HCT116 (cell line): Measurements from ENCODE around the gene ERFE. TPM values are rescaled to one million over a fixed set of nuclear protein-coding genes. Genes with fewer than 3 reads are reported as not detected.

Experiments
- ATAC-seq: fragments of 200-7000 bp; cut with Tn5 transposase; 2 replicates; pipeline ENCODE4 v1.9.1; 2020; ENCODE audit warnings: mild to moderate bottlenecking, moderate library complexity
- BruUV-seq: library from RNA; stranded (reverse); fragments of 400-500 nt; replicated peaks from 2 replicates; lab custom pipeline; 2021; lab: Mats Ljungman, UMichigan
- CTCF ChIA-PET: fragments of 300-600 bp; sonication (Branson Sonifier 250); formaldehyde crosslinking; loops from one replicate; lab custom pipeline; 2021; ENCODE audit warnings: antibody characterized with exemption; lab: Charles Lee
- POLR2A ChIA-PET: fragments of 300-600, 350-600 bp; sonication (Branson Sonifier 250); formaldehyde crosslinking; loops from one replicate; lab custom pipeline; 2021; ENCODE audit warnings: antibody characterized with exemption; lab: Charles Lee
- RAD21 ChIA-PET, 2 experiments: fragments of 300-600 bp; sonication (Branson Sonifier 250); formaldehyde crosslinking; loops; one replicate each; lab custom pipeline; 2023; ENCODE audit warnings: low total read pairs in 2 of 2; ENCODE audit not compliant: uncharacterized antibody in 2 of 2, unreplicated experiment in 2 of 2, low non-redundant PET in 1 of 2; lab: Charles Lee
- DNase-seq: peaks from one replicate; pipeline ENCODE4 v3.0.0-alpha.2; 2010; ENCODE audit warnings: low read depth, low spot score
- H2AFZ ChIP-seq: fragments of 200-600 bp; shearing (Covaris generic), sonication (generic); 2 replicates; pipeline ENCODE4 v1.6.1; 2017; ENCODE audit warnings: low read depth, mixed run types, mixed read lengths, antibody characterized with exemption, low read length; ENCODE audit not compliant: poor library complexity, severe bottlenecking
- H3K27ac ChIP-seq: 2 replicates; pipeline ENCODE4 v1.5.1; 2012; ENCODE audit warnings: low read depth, low read length
- H3K27me3 ChIP-seq: fragments of 200-600 bp; sonication (generic); 2 replicates; pipeline ENCODE4 v1.6.1; 2016; ENCODE audit warnings: mixed run types, low read length, mixed read lengths; ENCODE audit not compliant: insufficient read depth
- H3K36me3 ChIP-seq, 2 experiments: fragments of 200-500 bp in 1 of 2; fragments of 200-600 bp in 1 of 2; sonication (Bioruptor generic) in 1 of 2; sonication (generic) in 1 of 2; 2 replicates each; pipeline versions ENCODE4 v1.5.1 to v1.6.1; 2014 to 2016; ENCODE audit warnings: low read length in 2 of 2, inconsistent platforms in 1 of 2, mixed read lengths in 1 of 2, mixed run types in 1 of 2; ENCODE audit not compliant: insufficient read depth in 2 of 2, control insufficient read depth in 1 of 2
- H3K4me1 ChIP-seq, 2 experiments: fragments of 200-600 bp in 1 of 2; sonication (generic) in 1 of 2; 2 replicates each; pipeline versions ENCODE4 v1.5.1 to v1.6.1; 2012 to 2017; ENCODE audit warnings: low read length in 2 of 2, inconsistent platforms in 1 of 2, mild to moderate bottlenecking in 1 of 2, mixed read lengths in 1 of 2, mixed run types in 1 of 2, moderate library complexity in 1 of 2; ENCODE audit not compliant: insufficient read depth in 2 of 2, control insufficient read depth in 1 of 2
- H3K4me2 ChIP-seq: fragments of 200-600 bp; sonication (generic); 2 replicates; pipeline ENCODE4 v1.6.1; 2017; ENCODE audit warnings: mixed run types, low read length, mixed read lengths
- H3K4me3 ChIP-seq, 2 experiments: fragments of 200-600 bp in 1 of 2; sonication (generic) in 1 of 2; replicated peaks in 1 of 2; 2 replicates each; pipeline ENCODE4 v1.5.1; 2011 to 2016; ENCODE audit warnings: low read length in 2 of 2, control low read depth in 1 of 2, low read depth in 1 of 2, mild to moderate bottlenecking in 1 of 2, mixed read lengths in 1 of 2, mixed run types in 1 of 2
- H3K79me2 ChIP-seq: fragments of 200-600 bp; sonication (generic); 2 replicates; pipeline ENCODE4 v1.6.1; 2017; ENCODE audit warnings: mild to moderate bottlenecking, mixed run types, low read length, moderate library complexity, mixed read lengths; ENCODE audit not compliant: insufficient read depth
- H3K9ac ChIP-seq: fragments of 200-600 bp; sonication (generic); 2 replicates; pipeline ENCODE4 v1.6.1; 2016; ENCODE audit warnings: low read length, mixed read lengths
- H3K9me2 ChIP-seq: fragments of 200-600 bp; sonication (generic), shearing (Covaris generic); 2 replicates; pipeline ENCODE4 v1.6.1; 2017; ENCODE audit warnings: mixed run types, mild to moderate bottlenecking, moderate library complexity; ENCODE audit not compliant: insufficient read depth
- H3K9me3 ChIP-seq, 2 experiments: fragments of 200-500 bp in 1 of 2; fragments of 200-600 bp in 1 of 2; sonication (Bioruptor generic) in 1 of 2; sonication (generic) in 1 of 2; 2 replicates each; pipeline ENCODE4 v1.6.1; 2014 to 2017; ENCODE audit warnings: low read length in 2 of 2, mixed read lengths in 2 of 2, inconsistent platforms in 1 of 2, low read depth in 1 of 2, mild to moderate bottlenecking in 1 of 2, mixed run types in 1 of 2, moderate library complexity in 1 of 2; ENCODE audit not compliant: control insufficient read depth in 1 of 2, insufficient read depth in 1 of 2
- H4K20me1 ChIP-seq: fragments of 200-600 bp; sonication (generic), shearing (Covaris generic); 2 replicates; pipeline ENCODE4 v1.6.1; 2017; ENCODE audit warnings: mixed run types, mild to moderate bottlenecking, moderate library complexity; ENCODE audit not compliant: insufficient read depth
- CTCF ChIP-seq, 3 experiments: fragments of 200-600 bp in 1 of 3; sonication (generic) in 1 of 3; IDR thresholded peaks in 2 of 3; conservative IDR thresholded peaks in 1 of 3; 2 replicates each; pipeline ENCODE4 v1.5.1; 2012 to 2017; ENCODE audit warnings: low read depth in 2 of 3, low read length in 2 of 3, antibody characterized with exemption in 1 of 3, borderline replicate concordance in 1 of 3, control low read depth in 1 of 3, mild to moderate bottlenecking in 1 of 3, mixed read lengths in 1 of 3, mixed run types in 1 of 3, moderate library complexity in 1 of 3; ENCODE audit not compliant: insufficient read depth in 1 of 3
- EGR1 ChIP-seq: IDR thresholded peaks from 2 replicates; pipeline ENCODE4 v1.6.1; 2012; ENCODE audit warnings: low read depth
- ELF1 ChIP-seq: IDR thresholded peaks from 2 replicates; pipeline ENCODE4 v1.6.1; 2012; ENCODE audit warnings: low read depth, borderline replicate concordance
- EZH2phosphoT487 ChIP-seq: fragments of 200-600 bp; IDR thresholded peaks from 2 replicates; pipeline ENCODE4 v1.6.1; 2018; ENCODE audit warnings: antibody characterized with exemption, borderline replicate concordance
- FOSL1 ChIP-seq: IDR thresholded peaks from 2 replicates; pipeline ENCODE4 v1.6.1; 2012; ENCODE audit warnings: low read depth
- JUND ChIP-seq: IDR thresholded peaks from 2 replicates; pipeline ENCODE4 v1.6.1; 2012
- POLR2A ChIP-seq: IDR thresholded peaks from 2 replicates; pipeline ENCODE4 v1.7.0; 2011; ENCODE audit warnings: borderline replicate concordance; ENCODE audit not compliant: insufficient read depth, insufficient read length; ENCODE audit errors: extremely low read depth
- POLR2AphosphoS5 ChIP-seq: IDR thresholded peaks from 2 replicates; pipeline ENCODE4 v1.6.1; 2011; ENCODE audit warnings: mild to moderate bottlenecking, low read depth, low read length, moderate library complexity
- REST ChIP-seq: IDR thresholded peaks from 2 replicates; pipeline ENCODE4 v1.6.1; 2012; ENCODE audit warnings: low read depth
- YY1 ChIP-seq: IDR thresholded peaks from 2 replicates; pipeline ENCODE4 v1.6.1; 2011; ENCODE audit warnings: low read length, low read depth, moderate library complexity, mild to moderate bottlenecking; ENCODE audit not compliant: insufficient replicate concordance; ENCODE audit errors: extremely low read depth
- ZFX ChIP-seq: fragments of 450-650 bp; IDR thresholded peaks from 2 replicates; pipeline ENCODE4 v1.6.1; 2017
- intact Hi-C: fragments of 100-400 bp; cut with micrococcal nuclease; formaldehyde crosslinking; loops from 2 replicates; pipeline ENCODE4 v1.10.0; 2022
- total RNA-seq: library from RNA; stranded (reverse); gene quantifications from one replicate; pipeline ENCODE4 v1.2.1, GENCODE V29; 2021; ENCODE audit not compliant: unreplicated experiment

Gene ERFE
- total RNA-seq, 1 experiment from 2014 or later, result 17.3 TPM

GRCh38 chr2:238163481-238164198 is 4.9 kb downstream of the ERFE start (continued):
- TF ChIP-seq CTCF (IDR thresholded peaks at IDR 0.05 in 2 of 3, conservative IDR thresholded peaks at IDR 0.05 in 1 of 3; ENCODE audit: borderline replicate concordance in 1 of 3, insufficient read depth in 1 of 3, low read depth in 2 of 3, low read length in 2 of 3), result no peak
- TF ChIP-seq ELF1, result no peak
- TF ChIP-seq YY1, result no peak
- TF ChIP-seq EZH2phosphoT487, result no peak
- TF ChIP-seq EGR1, result no peak
- no peak for TF ChIP-seq JUND
- TF ChIP-seq, all 23 proteins: peak for 0

- no TSS peak for BruUV-seq
- Histone ChIP-seq H3K27me3 (no peaks in the 10 kb centered on the region), H3K4me1 (peaks cover 2 to 4% of the 10 kb centered on the region in 2 experiments; a peak in 3 of 4 replicates), H3K9ac (no peak overlapping the region), H3K27ac (no peak overlapping the region), H4K20me1 (no peaks in the 10 kb centered on the region), H3K79me2 (no peaks in the 10 kb centered on the region), H3K4me3 (no peak overlapping the region), H3K36me3 (no peaks in the 10 kb centered on the region; a peak in 1 of 4 replicates), H3K9me3 (no peaks in the 10 kb centered on the region), H3K9me2 (no peaks in the 10 kb centered on the region), H2AFZ (no peak overlapping the region), H3K4me2 (no peak overlapping the region)
- POLR2A ChIA-PET, result no interaction called here
- CTCF ChIA-PET, result no interaction called here
- no peak for TF ChIP-seq POLR2AphosphoS5
- no peak for TF ChIP-seq REST
- no peak for TF ChIP-seq FOSL1
- no peak for TF ChIP-seq POLR2A
- TF ChIP-seq ZFX, result no peak
- ATAC-seq, result no peak
- intact Hi-C loops, result no loop called here
- no peak for DNase-seq
- RAD21 ChIA-PET, result no interaction called here
These were observed 6.1 kb downstream of the ERFE start for GRCh38 chr2:238164906-238165287.
